Sigmoid colon (tissue), 3 donors: ENCODE data around the gene IKBKE.

ENCODE experiments used
- CTCF ChIP-seq, 4 experiments: fragments of 450-650 bp in 3 of 4; fragments of 200-600 bp in 1 of 4; IDR thresholded peaks; one replicate each; pipeline ENCODE4 v1.5.1; 2016 to 2019; ENCODE audit warnings: antibody characterized with exemption in 4 of 4, mild to moderate bottlenecking in 3 of 4, moderate library complexity in 2 of 4
- POLR2A ChIP-seq, 2 donors: fragments of 450-650 bp; IDR thresholded peaks; one replicate each; pipeline ENCODE4 v1.6.1; 2016; ENCODE audit warnings: antibody characterized with exemption in 2 of 2, mild to moderate bottlenecking in 2 of 2, moderate library complexity in 2 of 2

DNA sequence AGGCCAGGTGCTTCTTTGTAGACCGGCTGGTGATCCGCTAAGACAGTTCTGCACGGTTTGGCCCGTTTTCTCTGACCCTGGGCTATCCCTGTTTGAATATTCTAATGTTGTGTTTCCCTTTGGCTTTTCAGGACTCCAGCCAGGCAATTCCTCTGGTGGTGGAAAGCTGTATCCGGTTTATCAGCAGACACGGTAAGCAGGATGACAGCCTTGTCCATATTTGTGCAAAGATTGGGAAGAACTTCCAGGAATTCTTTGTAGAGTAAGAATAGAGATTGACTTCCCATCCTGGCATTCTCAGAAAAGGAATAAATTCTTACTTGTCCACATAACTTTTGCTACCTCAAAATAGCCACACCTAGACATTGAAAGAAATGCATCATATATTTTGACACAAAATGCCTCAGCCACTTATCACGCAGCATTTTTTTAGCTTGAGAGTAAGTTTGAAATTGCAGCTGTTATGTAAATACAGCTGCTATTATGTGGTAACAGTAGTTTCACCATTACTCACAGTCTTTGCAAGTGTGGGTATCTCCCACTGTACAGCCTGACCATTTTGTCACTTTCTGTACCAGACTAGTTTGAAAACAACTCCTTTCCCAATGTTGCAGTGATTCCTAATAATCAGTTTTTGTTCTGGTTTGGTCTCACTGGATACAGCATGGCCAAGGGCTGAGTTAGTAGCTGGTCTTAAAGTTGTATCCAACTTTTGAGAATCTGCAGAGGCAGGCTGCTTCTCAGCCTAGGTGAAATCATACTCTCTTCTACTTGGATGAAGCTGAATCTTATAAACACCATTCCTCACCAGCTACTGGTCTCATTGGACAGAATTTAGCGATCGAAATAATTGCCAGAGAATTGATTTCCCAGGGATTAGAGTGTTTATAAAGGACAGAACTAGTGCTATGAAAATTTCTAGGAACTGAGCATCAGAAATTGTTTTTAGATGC, 40.0 kb upstream of the IKBKE start:
- peak in 1 of 4 experiments; percentile 19 for TF ChIP-seq CTCF (IDR thresholded peaks at IDR 0.05)
- no peak for TF ChIP-seq POLR2A (IDR thresholded peaks at IDR 0.05)
